GM21447 (cell line): ENCODE data around the gene SH3GL2.
"Not testable (repeated sequence)": the region's sequence is repeated elsewhere in the genome, so short reads cannot be mapped to it uniquely, and the experiment has no call there.

Experiments used
- ATAC-seq: cut with Tn5 transposase; IDR thresholded peaks from one replicate; pipeline ENCODE4 v1.9.1; 2021; ENCODE audit not compliant: unreplicated experiment

Gene SH3GL2

DNA sequence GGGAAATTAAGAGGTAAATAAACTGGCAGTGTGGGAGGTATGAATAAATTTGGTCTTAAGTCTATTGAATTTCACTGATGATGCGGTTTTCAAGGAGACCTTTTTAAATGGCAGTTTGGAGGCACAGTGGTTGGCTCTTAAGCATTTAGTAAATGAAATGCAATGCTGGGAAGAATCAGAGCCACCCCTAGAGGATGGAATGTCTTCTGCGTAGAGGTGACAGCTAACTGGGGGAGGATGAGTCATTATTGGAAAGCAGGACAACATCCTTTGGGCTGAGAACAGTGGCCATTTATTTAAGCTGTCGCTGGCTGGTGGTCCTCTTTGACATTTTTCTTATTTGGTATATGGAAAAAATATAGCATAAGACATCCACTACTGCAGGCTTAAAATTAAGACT, 163.2 kb downstream of the SH3GL2 start:
- ATAC-seq = no peak

DNA sequence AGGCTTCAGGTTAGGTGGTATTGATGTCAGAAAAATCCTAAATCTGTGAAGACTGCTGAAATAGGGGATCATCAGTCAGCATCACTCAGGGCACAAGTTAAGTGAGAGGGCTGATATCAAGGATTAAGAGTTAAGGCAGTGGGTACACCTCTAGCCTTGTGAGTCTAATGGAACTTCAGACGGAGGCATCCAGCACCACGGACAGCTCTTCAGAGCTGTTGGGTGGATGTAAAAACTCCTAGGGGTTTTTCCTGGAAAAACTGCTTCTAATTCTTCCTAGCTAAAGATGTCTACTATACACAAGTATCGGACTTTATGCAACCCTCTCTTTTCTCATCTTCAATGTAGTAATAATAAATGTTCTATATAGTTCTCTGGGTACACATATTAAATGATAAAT, 165.9 kb downstream of the SH3GL2 start:
- no peak for ATAC-seq

DNA sequence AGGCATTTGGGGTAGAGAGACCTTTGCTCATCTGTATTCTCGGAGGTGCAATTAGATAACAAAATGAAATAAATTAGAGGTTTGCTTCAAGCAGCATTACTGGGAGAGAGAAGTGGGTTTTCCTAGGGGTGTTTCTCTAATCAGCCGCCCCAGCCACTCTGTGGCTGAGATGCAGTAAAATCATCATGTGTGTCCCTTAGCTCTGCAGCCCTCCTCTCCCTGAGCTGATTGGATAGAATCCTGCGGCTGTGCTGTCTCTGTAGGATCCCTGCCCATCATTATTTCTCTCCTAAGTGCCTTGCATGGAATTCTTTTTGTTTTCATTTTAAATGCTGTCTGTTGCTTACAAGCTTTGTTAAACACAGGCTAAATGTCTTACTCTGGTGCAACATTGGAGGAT, 171.4 kb downstream of the SH3GL2 start:
- ATAC-seq = no peak

DNA sequence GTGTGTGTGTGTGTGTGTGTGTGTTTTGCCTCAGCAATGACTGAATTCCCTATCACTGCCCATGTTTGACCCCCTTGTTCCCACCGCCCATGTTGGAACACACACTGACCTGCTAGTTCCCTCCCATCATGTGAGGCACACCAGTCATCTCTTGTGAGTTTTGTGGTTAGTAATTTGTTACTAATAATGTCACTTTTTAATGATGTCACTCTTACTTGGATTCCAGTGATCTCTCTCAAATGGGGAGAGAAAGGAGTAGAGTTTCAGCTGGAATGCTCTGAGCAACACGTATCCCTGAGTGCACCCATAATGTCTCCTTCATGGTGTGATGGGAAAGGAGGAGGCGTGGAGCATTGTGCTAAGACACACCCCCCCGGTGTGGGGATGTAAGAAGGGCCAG, 172.6 kb downstream of the SH3GL2 start:
- ATAC-seq = no peak

DNA sequence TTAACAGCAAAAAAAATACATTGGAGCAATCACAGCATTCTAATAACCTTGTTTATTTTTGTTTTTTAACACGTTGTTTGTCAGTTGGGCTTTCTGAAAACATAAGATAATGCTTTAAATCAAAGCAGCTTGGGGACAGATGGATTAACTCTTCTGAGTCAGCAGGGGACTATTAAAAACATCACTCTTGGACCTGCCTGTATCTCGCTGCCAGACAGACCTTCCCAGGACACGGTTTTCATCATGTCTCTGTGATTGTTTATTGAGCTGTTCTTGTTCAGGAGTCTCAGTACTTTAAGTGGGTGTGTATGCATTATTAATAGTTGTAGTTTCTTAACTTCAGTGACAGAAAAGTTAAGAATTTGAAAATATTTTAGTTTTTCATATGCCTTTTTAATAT, 173.2 kb downstream of the SH3GL2 start:
- no peak for ATAC-seq

DNA sequence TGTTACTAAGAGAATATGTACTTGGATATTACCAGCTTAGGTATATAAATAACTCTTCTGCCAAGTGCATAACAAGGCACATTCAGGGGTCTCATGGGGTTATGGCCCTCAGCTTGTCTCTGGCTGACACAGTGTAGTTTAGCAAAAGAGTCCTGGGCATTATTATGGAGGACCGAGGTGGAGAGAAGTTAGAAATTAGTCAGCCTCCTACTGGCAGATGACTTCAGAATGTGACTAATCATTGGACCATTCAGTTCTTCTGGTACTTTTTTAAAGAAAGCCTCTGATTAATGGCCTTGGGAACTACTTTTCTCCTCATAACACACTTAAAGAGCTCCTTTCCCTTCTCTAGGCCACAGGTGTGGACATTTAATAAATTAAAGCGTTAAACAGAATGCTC, 178.9 kb downstream of the SH3GL2 start:
- no peak for ATAC-seq

DNA sequence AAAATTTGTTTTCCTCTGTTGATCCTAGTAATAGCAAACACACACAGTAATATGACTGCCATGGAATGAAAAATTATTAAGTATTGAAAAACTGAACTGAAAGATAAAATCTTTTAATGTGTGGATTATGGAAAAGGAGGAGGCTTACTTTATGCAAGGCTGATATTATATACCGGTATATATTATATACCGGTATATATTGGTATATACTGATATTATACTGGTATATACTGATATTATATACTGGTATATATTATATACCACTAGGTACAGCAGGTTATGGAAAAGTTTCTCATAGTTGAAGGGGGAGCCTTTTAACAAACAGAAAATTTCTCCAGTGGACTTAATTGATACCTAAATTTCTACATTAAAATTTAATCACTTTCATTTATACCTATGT, 181.4 kb downstream of the SH3GL2 start:
- ATAC-seq = no peak

DNA sequence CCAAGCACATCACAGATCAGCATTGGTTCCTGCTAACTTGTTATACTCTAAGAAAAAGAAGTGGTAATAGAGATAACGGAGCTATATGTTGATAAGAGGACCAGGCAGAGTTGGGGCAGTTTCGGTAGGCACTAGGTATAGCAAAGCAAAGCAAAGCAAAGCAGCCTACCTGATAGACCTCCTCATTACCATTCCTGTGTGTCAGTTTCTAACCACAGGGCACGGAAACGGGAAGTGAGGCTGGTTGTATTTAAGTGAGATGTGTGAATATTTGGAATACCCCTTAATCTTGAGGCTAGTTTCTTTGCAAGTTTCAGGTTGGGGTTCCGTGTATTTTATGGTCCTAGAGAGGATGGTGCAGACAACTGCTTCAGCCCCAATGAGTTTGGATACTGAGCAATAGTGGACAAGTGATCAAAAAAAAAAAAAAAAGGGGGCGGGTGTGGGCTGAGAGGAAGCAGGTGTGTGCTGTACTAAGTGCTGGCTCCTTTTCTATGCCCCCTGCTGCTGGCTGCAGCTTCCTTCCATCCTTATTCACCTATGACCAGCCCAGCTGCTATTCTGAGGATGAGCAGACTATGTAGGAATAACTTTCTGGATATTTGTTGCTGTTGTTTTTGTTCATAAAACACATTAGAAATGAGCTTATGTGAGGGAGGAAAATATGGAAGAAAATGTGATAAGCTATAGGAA, 183.3 kb downstream of the SH3GL2 start:
- no peak for ATAC-seq

DNA sequence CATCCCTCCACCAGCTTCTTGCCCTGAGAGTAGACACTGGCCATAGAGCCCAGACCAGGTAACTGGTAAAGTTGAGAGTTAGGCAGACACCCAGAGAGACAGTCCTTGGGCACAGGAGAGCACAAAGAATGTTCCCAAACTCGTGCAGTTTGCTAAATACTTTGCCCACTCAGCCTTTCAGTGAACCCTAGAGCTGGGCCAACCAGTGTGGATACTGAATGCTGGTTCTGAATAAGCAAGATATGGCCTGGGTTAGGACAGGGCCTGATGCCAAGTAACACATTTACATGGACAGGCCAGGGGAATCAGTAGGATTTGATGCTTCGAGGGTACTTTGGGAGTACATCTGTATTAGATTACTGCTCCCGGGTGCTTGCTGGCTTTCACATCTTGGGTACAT, 185.4 kb downstream of the SH3GL2 start:
- ATAC-seq = no peak

DNA sequence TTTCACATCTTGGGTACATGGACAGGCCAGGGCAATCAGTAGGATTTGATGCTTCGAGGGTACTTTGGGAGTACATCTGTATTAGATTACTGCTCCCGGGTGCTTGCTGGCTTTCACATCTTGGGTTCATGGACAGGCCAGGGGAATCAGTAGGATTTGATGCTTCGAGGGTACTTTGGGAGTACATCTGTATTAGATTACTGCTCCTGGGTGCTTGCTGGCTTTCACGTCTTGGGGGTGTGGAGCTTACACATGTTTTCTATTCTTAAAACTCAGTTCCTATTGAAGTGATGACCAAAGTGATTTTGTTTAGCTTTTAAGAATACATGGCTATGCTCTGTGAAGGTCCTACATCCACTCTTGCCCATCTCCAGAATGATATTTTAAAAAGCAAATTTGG, 186.3 kb downstream of the SH3GL2 start:
- ATAC-seq = not testable (repeated sequence)

DNA sequence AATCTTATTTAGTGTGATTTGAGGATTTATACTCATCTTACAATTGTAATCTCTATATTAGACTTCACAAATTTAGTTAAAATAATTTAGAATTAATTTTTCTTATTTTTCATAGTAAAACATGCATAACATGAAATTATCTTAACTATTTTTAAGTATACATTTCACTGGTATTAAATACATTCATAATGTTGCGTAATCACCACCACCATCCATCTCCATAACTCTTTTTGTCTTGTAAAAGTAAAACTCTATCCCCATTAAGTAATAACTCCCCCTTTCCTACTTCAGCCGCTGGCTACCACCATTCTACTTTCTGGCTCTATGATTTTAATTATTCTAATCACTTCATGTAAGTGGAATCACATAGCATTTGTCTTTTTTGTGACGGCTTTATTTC, 193.4 kb downstream of the SH3GL2 start:
- no peak for ATAC-seq

DNA sequence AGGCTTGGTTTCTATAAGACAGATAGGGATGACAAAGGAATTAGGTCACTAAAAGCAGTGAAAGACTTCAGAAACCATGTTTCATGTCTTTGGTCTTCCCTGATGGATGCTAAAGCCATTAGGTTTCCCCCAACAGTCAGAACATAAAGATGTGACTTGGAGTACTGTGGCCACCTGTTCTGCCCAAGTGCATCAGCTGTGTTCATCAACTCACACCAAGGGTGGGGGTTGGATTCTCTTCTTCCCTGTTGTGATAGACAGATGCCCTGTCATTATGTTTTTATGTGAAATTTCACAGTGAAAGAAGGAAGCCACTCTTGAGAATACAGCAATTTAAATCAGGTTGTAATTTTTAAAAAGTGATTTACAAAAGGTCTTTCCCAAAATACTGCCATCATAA, 196.8 kb downstream of the SH3GL2 start:
- ATAC-seq = no peak

DNA sequence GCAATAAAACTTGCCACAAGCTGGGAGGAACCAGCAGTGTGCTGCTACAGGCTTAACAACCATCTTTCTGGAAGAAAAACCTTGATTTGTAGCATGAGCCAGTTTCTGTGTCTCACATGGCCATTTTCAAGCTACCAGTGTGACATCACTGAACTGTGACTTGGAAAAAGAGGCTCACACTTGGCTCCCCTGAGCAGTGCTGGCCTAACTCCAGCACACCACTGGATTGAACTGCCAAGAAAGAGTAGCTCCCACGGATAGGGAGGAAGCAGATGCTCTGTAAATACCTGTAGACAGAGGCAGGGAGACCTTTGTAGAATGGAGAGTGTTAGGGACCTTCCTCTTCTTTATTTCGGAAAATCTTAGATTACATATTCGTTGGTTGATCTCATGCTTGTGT, 197.9 kb downstream of the SH3GL2 start:
- no peak for ATAC-seq

DNA sequence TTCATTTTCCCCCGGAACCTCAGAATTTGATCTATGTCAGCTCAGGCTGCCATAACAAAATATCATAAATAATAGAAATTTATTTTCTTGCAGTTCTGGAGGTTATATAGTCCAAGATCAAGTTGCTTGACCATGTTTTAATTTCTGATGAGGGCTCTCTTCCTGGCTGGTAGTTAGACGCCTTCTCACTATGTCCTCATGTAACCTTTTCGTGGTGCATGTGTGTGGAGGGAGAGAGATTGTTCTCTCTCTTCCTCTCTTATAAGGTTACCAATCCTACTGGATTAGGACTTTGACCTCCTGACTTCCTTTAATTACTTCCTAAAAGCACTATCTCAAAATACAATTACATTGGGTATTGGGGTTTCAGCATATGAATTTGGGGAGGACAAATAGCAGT, 198.6 kb downstream of the SH3GL2 start:
- no peak for ATAC-seq

DNA sequence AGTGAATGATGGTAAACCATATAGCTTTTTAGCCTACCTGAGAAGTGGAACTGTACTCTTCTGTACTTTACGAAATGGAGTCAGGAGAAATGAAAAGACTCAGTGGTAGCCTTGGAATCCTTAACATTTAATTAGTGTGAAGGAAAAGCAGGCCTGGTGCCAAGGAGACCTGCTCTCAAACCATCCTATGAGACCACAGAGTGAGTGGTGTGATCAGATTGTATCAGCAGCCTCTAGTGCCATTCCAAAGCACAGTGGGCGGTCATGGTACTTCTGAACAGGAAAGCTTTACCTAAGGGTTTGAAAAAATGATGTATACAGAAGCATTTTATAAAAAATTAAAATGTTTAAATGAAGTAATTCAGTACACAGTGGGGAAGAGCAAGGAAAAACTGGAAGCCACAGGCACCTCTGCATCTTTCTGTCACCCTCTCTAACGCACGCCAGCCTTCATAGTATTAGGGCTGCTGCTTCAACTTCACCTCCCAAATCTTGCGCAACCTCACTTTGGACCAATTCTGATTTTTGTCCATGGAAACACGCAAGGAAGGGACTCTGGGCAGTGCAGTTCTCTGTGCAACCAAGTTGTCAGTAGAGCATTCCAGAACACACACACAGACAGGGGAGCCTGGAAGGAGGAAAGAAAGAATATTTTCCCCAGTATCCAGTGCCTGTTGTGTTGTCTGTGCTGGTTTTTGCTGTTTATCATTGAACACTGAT, 203.7 kb downstream of the SH3GL2 start:
- no peak for ATAC-seq

DNA sequence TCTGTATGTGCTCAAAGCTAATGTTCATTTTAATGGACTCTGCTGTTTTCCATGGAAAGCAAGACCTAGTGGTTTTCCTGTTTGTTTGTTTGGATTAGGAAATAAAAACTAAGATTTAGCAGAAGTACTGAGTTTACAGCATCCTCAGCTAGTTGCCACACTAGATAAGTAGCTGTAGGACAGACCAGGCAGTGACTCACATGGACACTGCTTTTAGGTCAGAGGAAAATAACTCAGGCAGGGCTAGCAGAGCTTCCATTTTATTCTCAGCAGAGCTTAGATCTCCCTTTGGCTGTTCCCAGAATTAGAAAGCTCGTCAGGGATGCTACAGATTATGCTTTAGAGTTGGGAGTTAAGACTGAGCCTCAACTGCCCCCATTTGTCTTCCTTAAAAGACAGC, 204.4 kb downstream of the SH3GL2 start:
- ATAC-seq = no peak

DNA sequence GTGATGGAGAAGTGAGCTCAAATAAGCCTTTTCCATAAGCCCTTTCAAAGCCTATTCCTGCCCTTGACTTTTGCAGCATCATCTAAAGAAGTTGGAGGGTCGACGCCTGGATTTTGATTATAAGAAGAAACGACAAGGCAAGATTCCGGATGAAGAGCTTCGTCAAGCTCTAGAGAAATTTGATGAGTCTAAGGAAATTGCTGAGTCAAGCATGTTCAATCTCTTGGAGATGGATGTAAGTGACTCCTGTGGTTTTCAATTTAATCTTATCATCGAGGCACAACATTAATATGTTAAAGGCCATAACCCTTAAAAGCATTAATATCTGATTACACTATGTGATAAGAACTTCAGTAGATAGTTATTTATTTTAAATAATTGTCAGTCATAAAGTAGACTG, 210.4 kb downstream of the SH3GL2 start:
- no peak for ATAC-seq

DNA sequence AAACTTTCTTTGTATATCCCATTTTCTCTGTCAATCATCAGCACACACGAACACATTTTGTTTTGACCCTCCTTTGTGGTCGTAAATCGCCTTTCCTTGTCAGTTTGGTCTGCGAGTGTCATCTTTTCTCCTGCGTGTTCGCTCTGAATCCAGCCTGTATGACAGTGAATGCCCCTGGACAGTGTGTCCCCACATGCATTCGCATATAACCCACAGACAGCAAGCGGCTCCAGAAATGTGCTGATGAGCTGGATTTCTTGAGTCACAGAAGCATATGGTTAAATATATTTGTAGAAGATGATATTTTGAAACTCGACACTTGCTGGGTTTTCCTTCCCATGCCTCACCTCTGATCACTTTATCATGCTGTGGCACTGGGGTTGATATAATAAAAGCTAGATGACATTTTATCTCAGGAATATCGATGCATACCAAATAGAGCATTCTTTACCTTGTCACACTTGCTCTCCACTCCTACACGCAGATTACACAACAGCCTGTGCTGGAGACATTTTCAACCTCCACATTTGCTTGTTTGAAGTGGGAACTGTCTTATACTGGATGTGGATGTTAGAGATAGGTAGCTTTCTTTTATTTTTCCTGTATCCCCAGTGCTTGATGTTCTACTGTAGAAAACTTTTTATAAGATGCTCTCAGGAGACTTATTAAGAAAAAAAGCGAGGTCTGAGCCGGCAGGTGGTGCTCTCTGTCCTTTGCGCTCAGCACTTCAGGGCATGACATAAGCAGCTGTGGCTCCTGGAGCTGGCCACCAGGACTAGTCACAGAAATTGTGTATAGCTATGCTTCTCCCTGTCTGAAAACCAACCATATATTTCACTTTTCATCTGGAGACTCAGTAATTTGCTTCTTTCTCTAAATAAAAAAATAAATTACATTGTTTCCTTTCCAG, 215.1 kb downstream of the SH3GL2 start:
- ATAC-seq = no peak

DNA sequence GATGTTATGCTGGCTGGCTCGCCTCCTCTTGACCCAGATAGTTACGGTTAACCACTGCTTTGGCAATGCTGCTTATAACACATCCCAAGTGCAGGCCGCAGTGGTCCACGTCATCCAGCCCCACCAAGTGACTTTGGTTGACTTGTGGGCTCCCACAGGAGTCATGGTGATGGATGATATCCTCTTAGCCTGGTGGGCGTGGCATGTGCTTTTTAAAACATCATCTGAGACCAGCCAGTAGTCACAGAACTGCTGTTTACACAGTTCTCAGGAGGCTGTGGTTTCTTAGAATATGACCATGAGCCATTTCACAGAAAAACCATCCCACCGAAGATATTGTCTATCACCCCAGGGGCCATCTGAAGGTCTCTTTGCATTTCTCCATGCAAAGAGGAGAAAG, 216.9 kb downstream of the SH3GL2 start:
- ATAC-seq = no peak

DNA sequence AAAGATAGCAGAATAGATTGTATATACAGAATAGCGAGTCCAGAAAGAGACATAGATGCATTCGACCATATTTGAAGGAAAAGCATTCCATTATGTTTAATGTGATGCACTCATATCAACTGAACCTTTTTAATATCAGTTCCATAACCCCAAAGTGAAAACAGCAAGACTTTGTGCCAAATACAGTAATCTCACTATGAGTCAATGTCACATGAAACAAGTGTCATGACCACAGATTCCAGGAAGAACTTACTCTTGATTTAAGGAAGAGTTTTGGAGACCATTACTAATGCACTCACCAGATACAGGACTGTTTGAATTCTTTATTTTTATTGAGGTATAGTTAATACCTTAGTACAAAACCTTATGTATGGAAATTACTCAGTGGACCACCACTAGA, 220.5 kb downstream of the SH3GL2 start:
- no peak for ATAC-seq

DNA sequence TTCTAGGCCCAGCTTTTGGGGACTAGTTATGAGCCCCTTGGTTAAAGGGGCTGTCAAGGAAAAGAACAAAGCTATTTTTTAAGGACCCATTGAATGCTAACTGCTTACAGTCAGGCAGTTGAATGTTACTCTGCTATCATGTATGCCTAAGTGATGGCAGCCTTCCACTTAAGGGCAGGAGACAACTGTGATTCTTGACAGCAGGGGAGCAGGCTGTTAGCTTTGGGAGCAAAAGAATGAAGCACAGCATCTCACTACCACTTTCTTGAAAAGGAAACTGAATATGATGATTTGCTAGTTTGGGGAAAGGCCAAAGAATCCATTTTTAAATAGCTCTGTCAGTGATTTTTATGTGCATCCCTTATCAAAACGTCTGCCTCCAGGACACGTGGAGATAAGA, 221.6 kb downstream of the SH3GL2 start:
- no peak for ATAC-seq
